HG02571 (cell line): ENCODE measurements around the gene RASAL3.

Experiments used
- ATAC-seq: cut with Tn5 transposase; IDR thresholded peaks from one replicate; pipeline ENCODE4 v1.9.1; 2021; ENCODE audit warnings: mild to moderate bottlenecking, moderate library complexity; ENCODE audit not compliant: unreplicated experiment

Gene RASAL3

GRCh38 chr19:15436012-15436825 lies 28.1 kb downstream of the RASAL3 start:
- no peak for ATAC-seq

- no peak for ATAC-seq
Measured at GRCh38 chr19:15433519-15434069, 30.8 kb downstream of the RASAL3 start.

GRCh38 chr19:15432629-15433518 lies 31.5 kb downstream of the RASAL3 start:
- peak; percentile 73 for ATAC-seq

- ATAC-seq: no peak
Measured at GRCh38 chr19:15432018-15432494, 32.3 kb downstream of the RASAL3 start.

- no peak for ATAC-seq
Measured at GRCh38 chr19:15431396-15432017, 32.8 kb downstream of the RASAL3 start.

GRCh38 chr19:15430526-15431120 lies 33.7 kb downstream of the RASAL3 start:
- no peak for ATAC-seq

- ATAC-seq: no peak
Measured at GRCh38 chr19:15429825-15430467, 34.4 kb downstream of the RASAL3 start.

- no peak for ATAC-seq
Measured at GRCh38 chr19:15428956-15429824, 35.2 kb downstream of the RASAL3 start.

- ATAC-seq: no peak
Measured at GRCh38 chr19:15427991-15428471, 36.3 kb downstream of the RASAL3 start.

- no peak for ATAC-seq
Measured at GRCh38 chr19:15427350-15427700, 37.0 kb downstream of the RASAL3 start.

- no peak for ATAC-seq
Measured at GRCh38 chr19:15426485-15427349, 37.6 kb downstream of the RASAL3 start.

- no peak for ATAC-seq
Measured at GRCh38 chr19:15425321-15425950, 38.9 kb downstream of the RASAL3 start.

- no peak for ATAC-seq
Measured at GRCh38 chr19:15424692-15425272, 39.6 kb downstream of the RASAL3 start.

- no peak for ATAC-seq
Measured at GRCh38 chr19:15424121-15424520, 40.2 kb downstream of the RASAL3 start.

GRCh38 chr19:15423130-15423529 lies 41.2 kb downstream of the RASAL3 start:
- no peak for ATAC-seq

GRCh38 chr19:15422296-15423075 lies 41.9 kb downstream of the RASAL3 start:
- no peak for ATAC-seq
